WTC11 (cell line): ENCODE data around the gene ROMO1.

Experiments
- ATF2 ChIP-seq: sonication (generic); formaldehyde crosslinking; IDR thresholded peaks from 2 replicates; pipeline ENCODE4 v1.8.1; 2022; ENCODE audit warnings: low read depth, missing genetic modification reagents, borderline replicate concordance
- ATF3 ChIP-seq: sonication (generic); formaldehyde crosslinking; conservative IDR thresholded peaks from 2 replicates; pipeline ENCODE4 v1.8.1; 2022; ENCODE audit warnings: mild to moderate bottlenecking, missing genetic modification reagents
- CTCF ChIP-seq: fragments of 200-600 bp; IDR thresholded peaks from 2 replicates; pipeline ENCODE4 v1.8.0; 2022; ENCODE audit warnings: antibody characterized with exemption
- E2F1 ChIP-seq: sonication (generic); formaldehyde crosslinking; IDR thresholded peaks from 2 replicates; pipeline ENCODE4 v1.8.0; 2022; ENCODE audit warnings: mild to moderate bottlenecking, missing genetic modification reagents
- FOXJ3 ChIP-seq: sonication (generic); formaldehyde crosslinking; IDR thresholded peaks from 2 replicates; pipeline ENCODE4 v1.9.0; 2021; ENCODE audit warnings: missing genetic modification reagents, mild to moderate bottlenecking, borderline replicate concordance
- JUN ChIP-seq: sonication (generic); formaldehyde crosslinking; IDR thresholded peaks from 2 replicates; pipeline ENCODE4 v1.8.0; 2023; ENCODE audit warnings: mild to moderate bottlenecking, missing genetic modification reagents
- MAX ChIP-seq: sonication (generic); formaldehyde crosslinking; IDR thresholded peaks from 2 replicates; pipeline ENCODE4 v1.8.0; 2022; ENCODE audit warnings: mild to moderate bottlenecking, missing genetic modification reagents
- PRDM15 ChIP-seq: sonication (generic); formaldehyde crosslinking; IDR thresholded peaks from 2 replicates; pipeline ENCODE4 v1.8.0; 2022; ENCODE audit warnings: missing genetic modification reagents
- SOX15 ChIP-seq: fragments of 250-450 bp; sonication (Bioruptor Pico); IDR thresholded peaks from 2 replicates; pipeline ENCODE4 v1.9.0; 2021; ENCODE audit warnings: mild to moderate bottlenecking
- TEAD4 ChIP-seq: sonication (generic); formaldehyde crosslinking; IDR thresholded peaks from 2 replicates; pipeline ENCODE4 v1.8.0; 2022; ENCODE audit warnings: mild to moderate bottlenecking, missing genetic modification reagents
- USF2 ChIP-seq: sonication (generic); formaldehyde crosslinking; IDR thresholded peaks from 2 replicates; pipeline ENCODE4 v1.8.1; 2023; ENCODE audit warnings: mild to moderate bottlenecking, missing genetic modification reagents, moderate library complexity
- ZNF232 ChIP-seq: sonication (generic); formaldehyde crosslinking; IDR thresholded peaks from 2 replicates; pipeline ENCODE4 v1.8.0; 2022; ENCODE audit warnings: mild to moderate bottlenecking, missing genetic modification reagents
- ZNF281 ChIP-seq: sonication (generic); formaldehyde crosslinking; IDR thresholded peaks from 2 replicates; pipeline ENCODE4 v1.8.0; 2023; ENCODE audit warnings: mild to moderate bottlenecking, missing genetic modification reagents
- ZNF317 ChIP-seq: sonication (generic); formaldehyde crosslinking; IDR thresholded peaks from 2 replicates; pipeline ENCODE4 v1.8.1; 2023; ENCODE audit warnings: low read depth, mild to moderate bottlenecking, moderate library complexity, missing genetic modification reagents, borderline replicate concordance

- TF ChIP-seq SOX15 (CRISPR knock-in tag) (no peak), ZNF317 (CRISPR knock-in tag) (no peak), ZNF281 (CRISPR knock-in tag) (no peak), MAX (no peak), CTCF (no peak), E2F1 (CRISPR knock-in tag) (no peak), USF2 (CRISPR knock-in tag) (no peak), JUN (no peak), ATF3 (CRISPR knock-in tag) (no peak), ZNF232 (CRISPR knock-in tag) (no peak), FOXJ3 (no peak), TEAD4 (CRISPR knock-in tag) (no peak), ATF2 (CRISPR knock-in tag) (no peak), PRDM15 (CRISPR knock-in tag) (no peak)
These were observed 1.5 kb downstream of the ROMO1 start for GRCh38 chr20:35700625-35701148.
